ENCODE measurements around the gene PGA5.
"Not testable (repeated sequence)": the region's sequence is repeated elsewhere in the genome, so short reads cannot be mapped to it uniquely, and the experiment has no call there.

PGA5 gene

DNA sequence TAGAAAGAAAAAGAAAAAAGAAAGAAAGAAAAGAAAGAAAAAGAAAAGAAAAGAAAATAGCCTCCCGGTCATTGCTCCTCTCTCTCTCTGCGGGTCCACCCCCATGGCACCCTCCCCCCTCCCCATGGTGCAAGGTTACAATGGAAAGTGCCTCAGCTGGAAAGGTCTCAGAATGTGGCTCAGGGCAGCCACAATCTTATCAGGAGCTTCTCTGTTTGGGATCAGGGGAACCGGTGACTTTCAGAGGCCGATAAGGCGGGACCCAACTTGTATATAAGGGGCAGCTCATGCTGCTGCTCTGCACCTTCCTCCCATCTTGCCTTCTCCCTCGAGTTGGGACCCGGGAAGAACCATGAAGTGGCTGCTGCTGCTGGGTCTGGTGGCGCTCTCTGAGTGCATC is at the start of gene PGA5:
TSS of gene PGA5 (plus strand) at position 301 of the 400 bp plus-strand sequence. CDS start at position 353, 52 bp downstream.
- DNase-seq: not testable (repeated sequence)

DNA sequence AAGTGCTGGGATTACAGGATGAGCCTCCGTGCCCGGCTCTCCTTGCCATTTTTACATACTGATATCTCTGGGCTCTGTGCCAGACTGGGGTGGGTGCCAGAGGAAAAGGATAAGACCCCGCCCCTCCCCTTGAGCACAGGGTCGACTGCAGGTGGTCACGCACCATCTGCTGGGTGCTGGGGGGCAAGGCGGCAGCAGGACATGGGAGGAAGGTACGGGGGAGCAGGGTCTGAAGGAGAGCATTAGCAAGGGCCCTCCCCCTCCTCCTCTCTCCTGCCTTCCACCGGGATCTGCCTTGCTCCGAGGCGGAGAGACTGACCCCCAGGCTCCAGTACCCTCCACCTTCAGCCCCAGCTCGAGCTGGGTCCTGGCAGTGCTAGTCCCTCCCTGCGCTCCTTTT is 47.4 kb upstream of the PGA5 start:
- DNase-seq: no peak

DNA sequence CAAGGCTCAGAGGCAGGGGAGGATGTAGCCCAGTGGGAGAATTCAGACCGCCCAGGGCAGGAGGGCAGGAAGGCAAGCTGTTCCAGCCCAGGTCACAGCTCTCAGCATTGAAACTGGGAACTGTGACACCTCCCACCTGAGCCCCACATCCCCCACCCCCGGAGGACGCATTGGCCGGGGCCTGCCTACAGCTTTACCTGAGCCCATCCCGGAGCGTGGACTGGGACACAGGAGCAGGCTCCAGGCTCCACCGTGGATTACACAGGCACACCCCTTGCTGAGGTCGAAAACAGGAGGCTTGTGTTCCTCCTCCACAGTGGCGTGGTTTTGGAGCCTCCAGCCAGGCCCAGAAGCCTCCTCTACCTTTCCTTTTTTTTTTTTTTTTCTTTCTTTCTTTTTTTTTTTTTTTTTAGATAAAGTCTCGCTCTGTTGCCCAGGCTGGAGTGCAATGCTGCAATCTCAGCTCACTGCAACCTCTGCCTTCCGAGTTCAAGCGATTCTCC is 46.8 kb upstream of the PGA5 start:
- DNase-seq: no peak

DNA sequence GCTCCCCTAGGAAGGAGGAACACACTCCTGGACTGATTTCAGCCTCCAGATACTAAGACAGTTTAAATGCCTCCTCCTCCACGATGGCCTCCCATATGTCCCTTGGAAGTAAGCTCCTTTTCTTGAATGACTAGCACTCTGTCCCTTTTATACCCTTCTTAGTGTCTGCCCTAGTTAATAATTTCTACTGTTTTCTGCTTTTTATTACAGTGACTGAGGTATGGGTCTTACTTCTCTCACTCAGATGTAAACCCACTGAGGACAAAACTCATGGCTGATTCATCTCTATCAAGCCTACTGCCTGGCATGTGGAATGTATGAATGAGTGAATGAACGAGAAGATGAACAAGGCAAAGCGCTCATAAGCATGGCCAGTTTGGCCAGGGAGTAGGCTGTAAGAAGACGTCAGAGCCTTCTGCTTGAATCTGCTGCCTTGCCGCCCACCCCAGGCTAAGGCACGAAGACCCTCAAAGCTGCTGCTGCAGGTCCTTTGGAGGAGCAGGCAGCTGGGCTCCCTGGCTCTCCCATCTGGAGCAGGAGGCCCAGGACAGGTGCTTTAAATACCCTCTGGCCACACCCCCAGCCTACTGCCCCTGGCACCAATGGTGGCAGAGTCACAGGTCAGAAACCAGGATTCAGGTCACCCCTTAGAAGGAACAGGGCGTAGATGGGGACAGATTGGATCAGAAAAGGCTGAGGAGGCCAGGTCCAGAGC is 45.8 kb upstream of the PGA5 start:
- no peak for DNase-seq

- no peak for DNase-seq
These were observed 45.3 kb upstream of the PGA5 start for GRCh38 chr11:61195719-61196118.

- DNase-seq: no peak
These were observed 42.6 kb upstream of the PGA5 start for GRCh38 chr11:61198361-61198760.

- no peak for DNase-seq
These were observed 41.9 kb upstream of the PGA5 start for GRCh38 chr11:61198948-61199523.

GRCh38 chr11:61201476-61201875 is 39.5 kb upstream of the PGA5 start:
- DNase-seq: no peak

- DNase-seq: not testable (repeated sequence)
These were observed 37.8 kb upstream of the PGA5 start, which contains the start of gene PGA3 for GRCh38 chr11:61202950-61203746. Gene PGA3, plus strand, starts transcription at chr11:61203515. Its CDS starts 50 bp downstream, at chr11:61203565.

DNA sequence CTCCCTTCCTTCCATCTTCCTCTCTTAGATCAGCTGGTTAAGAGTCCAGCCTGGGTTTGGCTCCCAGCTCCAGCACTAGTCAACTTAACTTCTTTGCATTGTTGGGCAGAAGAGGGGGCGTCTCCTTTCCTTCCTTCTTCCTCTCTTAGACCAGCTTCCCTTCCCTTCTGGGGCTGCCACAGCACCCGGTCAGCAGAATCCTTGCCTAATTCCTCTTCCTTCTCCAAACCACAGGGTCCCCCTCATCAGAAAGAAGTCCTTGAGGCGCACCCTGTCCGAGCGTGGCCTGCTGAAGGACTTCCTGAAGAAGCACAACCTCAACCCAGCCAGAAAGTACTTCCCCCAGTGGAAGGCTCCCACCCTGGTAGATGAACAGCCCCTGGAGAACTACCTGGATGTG is 37.1 kb upstream of the PGA5 start:
- DNase-seq: not testable (repeated sequence)

DNA sequence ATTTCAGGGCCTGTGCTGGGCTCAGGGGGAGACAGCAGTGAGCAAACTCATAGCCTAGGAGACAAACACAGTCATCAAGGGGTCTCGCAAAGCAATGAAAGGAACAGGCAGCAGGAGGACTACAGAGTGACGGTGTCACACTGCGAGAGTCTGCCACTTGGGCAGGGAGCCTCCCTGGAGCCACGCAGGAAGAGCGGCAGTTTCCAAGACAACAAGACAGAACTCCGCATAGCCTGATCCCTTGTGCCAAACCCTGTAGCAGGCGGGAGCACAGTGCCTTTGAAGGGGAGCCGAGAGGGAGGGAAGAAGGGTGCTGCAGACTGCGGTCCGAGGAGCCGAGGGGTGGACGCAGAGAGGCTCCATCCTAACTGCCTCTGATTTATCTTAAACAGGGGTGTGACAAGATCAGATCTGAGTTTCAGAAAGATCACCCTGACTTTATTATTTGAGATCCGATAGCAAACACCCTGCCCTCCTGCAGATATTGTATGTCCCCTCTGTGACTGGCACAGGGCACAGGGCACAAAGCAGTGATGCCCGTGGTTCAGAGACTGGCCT is 36.4 kb upstream of the PGA5 start:
- DNase-seq: not testable (repeated sequence)

- DNase-seq: not testable (repeated sequence)
These were observed 33.2 kb upstream of the PGA5 start for GRCh38 chr11:61207636-61208310.

DNA sequence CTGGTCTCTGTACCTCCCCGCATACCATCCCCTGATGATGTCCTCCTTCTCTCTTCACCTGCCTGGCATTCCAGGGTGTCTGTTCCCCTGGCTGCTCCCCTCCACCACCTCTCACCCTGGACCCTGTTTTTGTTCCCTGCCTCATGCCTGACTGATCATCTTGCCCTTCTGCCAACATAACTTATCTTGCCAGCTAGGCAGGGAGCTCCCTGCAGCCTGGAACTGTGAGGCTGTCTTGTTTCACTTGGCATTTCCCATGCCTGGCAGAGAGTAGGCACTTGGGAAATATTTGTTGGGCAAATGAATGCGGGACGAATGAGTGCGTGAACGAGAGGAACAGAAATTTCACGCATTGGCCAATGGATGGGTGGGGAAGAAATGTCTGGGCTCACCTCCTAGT is 30.3 kb upstream of the PGA5 start:
- DNase-seq: not testable (repeated sequence)

DNA sequence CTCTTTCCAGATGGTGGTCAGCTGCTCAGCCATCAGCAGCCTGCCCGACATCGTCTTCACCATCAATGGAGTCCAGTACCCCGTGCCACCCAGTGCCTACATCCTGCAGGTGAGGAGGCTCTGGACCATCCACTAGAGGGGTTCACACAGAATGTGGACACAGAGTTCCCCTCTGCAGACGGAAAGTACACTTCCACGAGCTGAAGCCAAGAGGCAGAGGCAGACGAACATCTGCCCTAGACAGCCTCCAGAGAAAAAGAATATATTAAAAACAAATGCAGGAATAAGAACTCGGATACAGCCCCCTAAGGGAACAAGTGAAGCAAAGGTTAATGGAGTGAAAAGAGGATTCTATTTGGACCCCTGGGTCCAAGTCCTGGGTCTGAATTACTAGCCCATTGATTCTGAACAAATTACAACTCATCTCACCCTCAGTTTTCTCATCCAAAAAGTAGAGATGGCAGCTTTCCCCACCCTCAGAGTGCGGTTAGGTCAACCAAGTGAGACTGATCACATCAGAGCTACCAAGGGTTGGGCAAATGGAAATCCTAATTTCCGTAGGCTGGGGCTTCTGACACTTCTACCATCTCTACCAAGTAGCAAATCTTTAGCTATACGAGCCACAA is 29.5 kb upstream of the PGA5 start:
- DNase-seq: not testable (repeated sequence)

- DNase-seq: not testable (repeated sequence)
These were observed 28.8 kb upstream of the PGA5 start for GRCh38 chr11:61212202-61212601.

DNA sequence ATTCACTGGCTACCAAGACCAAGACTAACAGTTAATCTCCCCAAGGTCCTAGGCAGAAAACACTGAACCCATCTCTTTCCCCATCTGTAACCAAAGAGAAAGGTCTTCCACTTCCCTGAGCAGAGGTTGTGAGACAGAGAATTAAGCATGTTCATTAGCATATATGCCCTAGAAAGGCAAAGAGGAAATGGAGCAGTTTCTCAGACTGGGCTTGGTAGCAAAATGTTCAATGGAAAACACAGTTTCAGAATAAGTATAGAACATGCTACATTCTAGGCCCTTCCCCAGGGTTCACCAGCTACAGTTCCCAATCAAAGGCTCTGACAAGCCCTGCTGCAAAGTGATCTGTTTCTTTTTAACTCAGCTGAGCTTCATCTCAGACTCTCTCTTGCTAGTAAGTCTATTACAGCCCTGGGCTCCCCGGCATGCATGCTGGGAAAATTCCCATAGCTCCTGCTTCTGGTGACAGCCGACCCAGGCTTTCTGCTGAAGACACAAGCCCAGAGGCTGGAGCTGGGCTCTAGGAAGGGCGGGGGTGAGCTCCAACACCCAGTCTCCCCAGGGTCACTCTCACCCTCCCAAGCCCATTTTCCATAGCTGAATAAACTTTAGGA is 27.2 kb upstream of the PGA5 start:
- DNase-seq: not testable (repeated sequence)

DNA sequence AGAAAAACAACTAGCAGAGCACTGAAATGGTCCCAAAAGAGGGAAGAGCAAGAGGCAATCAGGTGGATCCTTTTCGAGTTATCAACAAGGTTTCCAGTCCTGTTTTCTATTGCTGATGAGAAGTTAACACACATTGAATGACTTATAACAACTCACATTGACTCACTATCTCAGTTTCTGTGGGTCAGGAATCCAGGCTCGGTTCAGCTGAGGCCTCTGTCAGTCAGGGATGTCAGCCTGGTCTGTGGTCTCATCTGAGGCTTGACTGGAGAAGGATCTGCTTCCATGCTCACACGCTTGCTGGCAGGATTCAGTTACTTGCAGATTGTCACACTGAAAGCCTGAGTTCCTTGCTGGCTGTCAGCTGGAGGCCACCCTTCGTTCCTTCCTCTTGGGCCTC is 22.7 kb upstream of the PGA5 start:
- DNase-seq: not testable (repeated sequence)

- not testable (repeated sequence) for DNase-seq
These were observed 22.0 kb upstream of the PGA5 start for GRCh38 chr11:61219016-61219415.

DNA sequence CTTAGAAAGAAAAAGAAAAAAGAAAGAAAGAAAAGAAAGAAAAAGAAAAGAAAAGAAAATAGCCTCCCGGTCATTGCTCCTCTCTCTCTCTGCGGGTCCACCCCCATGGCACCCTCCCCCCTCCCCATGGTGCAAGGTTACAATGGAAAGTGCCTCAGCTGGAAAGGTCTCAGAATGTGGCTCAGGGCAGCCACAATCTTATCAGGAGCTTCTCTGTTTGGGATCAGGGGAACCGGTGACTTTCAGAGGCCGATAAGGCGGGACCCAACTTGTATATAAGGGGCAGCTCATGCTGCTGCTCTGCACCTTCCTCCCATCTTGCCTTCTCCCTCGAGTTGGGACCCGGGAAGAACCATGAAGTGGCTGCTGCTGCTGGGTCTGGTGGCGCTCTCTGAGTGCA is 18.9 kb upstream of the PGA5 start, which contains the start of gene PGA4:
TSS of gene PGA4 (plus strand) at position 301 of the 400 bp plus-strand sequence. CDS start at position 355, 54 bp downstream.
- DNase-seq: not testable (repeated sequence)

DNA sequence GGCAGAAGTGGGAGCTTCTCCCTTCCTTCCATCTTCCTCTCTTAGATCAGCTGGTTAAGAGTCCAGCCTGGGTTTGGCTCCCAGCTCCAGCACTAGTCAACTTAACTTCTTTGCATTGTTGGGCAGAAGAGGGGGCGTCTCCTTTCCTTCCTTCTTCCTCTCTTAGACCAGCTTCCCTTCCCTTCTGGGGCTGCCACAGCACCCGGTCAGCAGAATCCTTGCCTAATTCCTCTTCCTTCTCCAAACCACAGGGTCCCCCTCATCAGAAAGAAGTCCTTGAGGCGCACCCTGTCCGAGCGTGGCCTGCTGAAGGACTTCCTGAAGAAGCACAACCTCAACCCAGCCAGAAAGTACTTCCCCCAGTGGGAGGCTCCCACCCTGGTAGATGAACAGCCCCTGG is 18.3 kb upstream of the PGA5 start:
- DNase-seq: not testable (repeated sequence)

GRCh38 chr11:61226457-61227137 is 14.4 kb upstream of the PGA5 start:
- DNase-seq: not testable (repeated sequence)
